Astrocyte of the spinal cord (primary cell): Measurements from ENCODE around the gene ABCF2.

Experiments
- DNase-seq: peaks from one replicate; pipeline ENCODE4 v3.0.0; 2011; ENCODE audit warnings: low read depth, low spot score
- H3K4me3 ChIP-seq: 2 replicates; pipeline ENCODE4 v1.5.1; 2011; ENCODE audit warnings: low read depth, mild to moderate bottlenecking, low read length, moderate library complexity
- CTCF ChIP-seq: IDR thresholded peaks from 2 replicates; pipeline ENCODE4 v1.5.1; 2012; ENCODE audit warnings: low read depth, mild to moderate bottlenecking, low read length, inconsistent platforms
- in situ Hi-C: cut with HindIII; loops from 2 replicates; pipeline ENCODE4 v1.10.0; 2017; ENCODE audit warnings: low sequenced_read_pairs

The ABCF2 gene

DNA sequence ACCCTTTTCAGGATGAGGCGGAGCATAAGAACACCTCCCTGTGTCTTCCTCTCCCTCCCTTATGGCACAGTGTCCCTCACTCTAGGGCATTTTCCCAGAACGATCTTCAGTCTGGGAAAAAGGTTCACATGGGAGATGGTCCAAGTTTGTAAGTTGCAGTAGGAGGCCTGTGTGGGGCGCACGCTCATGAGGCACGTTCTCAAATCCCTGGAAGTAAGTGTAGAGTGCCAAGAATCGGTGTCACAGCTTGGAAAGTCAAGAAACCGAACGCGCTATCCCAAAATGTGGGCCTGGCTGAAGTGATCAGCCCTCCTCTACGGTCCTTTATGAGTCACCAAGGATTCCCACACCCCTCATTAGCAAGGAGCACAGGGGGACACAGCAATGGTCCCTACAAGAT lies 45.4 kb upstream of the ABCF2 start:
- in situ Hi-C loops: no loop called here
- no peak for TF ChIP-seq CTCF
- no peak for DNase-seq
- H3K4me3 ChIP-seq: no peak overlapping the region

GRCh38 chr7:151271699-151272355 lies 44.8 kb upstream of the ABCF2 start:
- no peak overlapping the region for H3K4me3 ChIP-seq
- in situ Hi-C loops: no loop called here
- no peak for DNase-seq
- no peak for TF ChIP-seq CTCF

DNA sequence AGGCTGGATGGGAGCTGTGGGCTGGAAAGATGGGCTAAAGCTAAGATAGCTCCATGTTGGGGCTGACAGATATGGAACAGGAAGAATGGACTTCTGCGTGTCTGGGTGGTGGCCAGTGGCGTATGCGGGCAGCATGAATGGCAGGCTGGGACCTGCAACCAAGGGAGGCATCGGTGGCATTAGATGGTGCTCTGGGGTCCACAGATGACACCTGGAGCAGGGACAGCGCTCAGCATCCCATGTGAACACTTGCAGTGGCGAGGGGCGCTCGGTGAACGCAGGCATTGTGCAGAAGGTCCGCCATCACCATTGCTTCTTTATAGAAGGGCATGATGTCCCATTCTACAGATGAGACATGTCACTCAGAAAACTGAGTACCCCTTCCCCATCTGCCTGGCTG lies 42.5 kb upstream of the ABCF2 start:
- in situ Hi-C loops: no loop called here
- TF ChIP-seq CTCF: no peak
- no peak for DNase-seq
- no peak overlapping the region for H3K4me3 ChIP-seq

- H3K4me3 ChIP-seq: no peak overlapping the region
- no peak for TF ChIP-seq CTCF
- DNase-seq: no peak
- in situ Hi-C loops: no loop called here
These were observed 38.4 kb upstream of the ABCF2 start for GRCh38 chr7:151265351-151265931.

- in situ Hi-C loops: no loop called here
- TF ChIP-seq CTCF: no peak
- H3K4me3 ChIP-seq: no peak overlapping the region
- no peak for DNase-seq
These were observed 37.6 kb upstream of the ABCF2 start for GRCh38 chr7:151264615-151265014.

DNA sequence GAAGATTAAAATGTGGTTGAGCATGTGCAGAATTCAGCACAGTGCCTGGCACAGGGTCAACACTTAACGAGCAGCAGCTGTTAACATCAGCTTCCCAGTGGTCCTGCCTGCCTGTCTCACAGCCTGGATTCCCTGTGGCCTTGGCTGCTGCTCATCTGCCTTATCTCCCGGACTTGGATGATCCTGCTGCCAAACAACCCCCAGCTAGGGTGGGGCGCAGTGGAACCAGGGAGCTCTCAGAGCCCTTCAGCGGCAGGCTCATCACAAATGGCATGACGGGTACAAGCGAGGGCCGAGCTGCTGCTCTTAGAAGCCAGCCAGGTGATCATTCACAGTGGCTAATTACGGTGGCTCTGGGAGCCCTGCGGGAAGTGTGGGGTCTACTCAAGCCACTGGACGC lies 34.5 kb upstream of the ABCF2 start:
- in situ Hi-C loops: no loop called here
- DNase-seq: no peak
- no peak overlapping the region for H3K4me3 ChIP-seq
- TF ChIP-seq CTCF: no peak
